NOMO-1 treated with DMSO at 0.1 percent for 48 hours (cell line): ENCODE measurements around the gene OR8K1.

ENCODE experiments used
- DNase-seq: peaks from one replicate; lab custom pipeline; 2025; ENCODE audit not compliant: unreplicated experiment; lab: John Stamatoyannopoulos, UW

The OR8K1 gene

DNA sequence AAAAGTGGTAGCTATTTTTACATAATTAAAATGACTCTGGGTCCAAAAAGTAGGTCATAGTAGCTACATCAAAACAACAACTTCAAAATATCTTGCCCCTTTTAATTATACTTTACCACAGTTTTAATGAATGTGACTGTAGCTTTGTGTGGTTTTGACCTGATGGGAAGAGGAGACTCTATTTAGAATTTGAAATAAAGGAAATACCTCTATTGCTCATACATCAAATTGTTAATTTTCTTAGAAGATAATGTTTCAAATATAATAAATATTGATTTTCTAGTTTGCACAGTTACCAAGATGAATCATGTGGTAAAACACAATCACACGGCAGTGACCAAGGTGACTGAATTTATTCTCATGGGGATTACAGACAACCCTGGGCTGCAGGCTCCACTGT lies at the start of gene OR8K1:
TSS of gene OR8K1 (plus strand) at position 301 of the 400 bp plus-strand sequence. CDS start at position 301, 0 bp downstream.
- no peak for DNase-seq

DNA sequence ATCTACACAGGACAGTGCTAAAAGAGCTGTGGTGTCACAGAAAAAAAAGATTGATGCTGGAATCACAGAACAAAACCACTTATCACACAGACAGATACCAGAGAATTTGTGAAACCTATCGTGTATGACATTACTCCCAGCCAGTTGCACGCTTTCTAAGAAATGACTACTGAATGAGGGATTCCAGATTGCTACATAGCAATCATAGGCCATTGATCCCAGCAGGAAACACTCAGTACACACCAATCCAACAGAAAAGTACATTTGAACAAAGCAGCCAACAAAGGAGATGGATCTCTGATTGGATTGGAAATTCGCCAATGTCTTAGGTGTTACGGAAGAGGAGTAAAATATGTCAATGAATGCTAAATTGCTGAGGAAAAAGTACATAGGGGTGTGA lies 48.9 kb upstream of the OR8K1 start:
- DNase-seq = no peak

DNA sequence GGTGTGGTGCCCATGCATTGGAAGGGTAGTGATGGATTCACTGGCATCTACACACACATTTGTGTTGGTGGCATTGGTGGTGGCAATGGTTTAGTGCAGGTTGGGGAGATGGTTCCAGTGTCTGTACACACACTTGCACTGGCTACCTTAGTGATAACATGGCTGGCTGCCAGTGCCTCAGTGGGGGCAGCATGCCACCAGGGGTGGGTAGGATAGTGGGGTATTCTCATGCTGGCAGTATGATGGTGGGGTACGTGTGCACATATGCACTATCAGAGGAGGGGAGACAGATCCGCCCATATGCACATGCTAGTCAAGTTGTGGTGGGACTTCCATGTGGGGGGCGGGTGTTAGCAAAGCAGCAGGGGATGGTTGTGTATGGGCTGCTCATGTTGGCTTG lies 38.0 kb upstream of the OR8K1 start:
- no peak for DNase-seq

DNA sequence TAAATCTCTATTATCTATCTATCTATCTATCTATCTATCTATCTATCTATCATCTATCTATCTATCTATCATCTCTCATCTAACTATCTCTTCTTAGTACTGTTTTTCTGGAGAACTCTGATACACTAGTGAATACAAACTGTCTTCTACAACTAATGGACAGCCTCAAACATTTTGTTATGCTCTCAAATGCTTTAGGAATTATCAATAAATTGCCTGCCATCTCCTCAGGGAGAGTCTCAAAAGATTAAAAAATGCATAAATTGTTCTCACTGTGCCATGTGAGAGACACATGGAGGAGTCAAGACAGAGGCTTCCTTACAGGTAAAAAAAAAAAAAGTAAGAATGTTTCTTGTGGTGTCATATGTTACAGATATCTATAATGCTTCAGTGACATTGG lies 31.0 kb upstream of the OR8K1 start, which contains the start of gene OR8K3:
TSS of gene OR8K3 (plus strand) at position 301 of the 400 bp plus-strand sequence. CDS start 3,163 bp downstream, outside the sequence.
- DNase-seq = no peak

DNA sequence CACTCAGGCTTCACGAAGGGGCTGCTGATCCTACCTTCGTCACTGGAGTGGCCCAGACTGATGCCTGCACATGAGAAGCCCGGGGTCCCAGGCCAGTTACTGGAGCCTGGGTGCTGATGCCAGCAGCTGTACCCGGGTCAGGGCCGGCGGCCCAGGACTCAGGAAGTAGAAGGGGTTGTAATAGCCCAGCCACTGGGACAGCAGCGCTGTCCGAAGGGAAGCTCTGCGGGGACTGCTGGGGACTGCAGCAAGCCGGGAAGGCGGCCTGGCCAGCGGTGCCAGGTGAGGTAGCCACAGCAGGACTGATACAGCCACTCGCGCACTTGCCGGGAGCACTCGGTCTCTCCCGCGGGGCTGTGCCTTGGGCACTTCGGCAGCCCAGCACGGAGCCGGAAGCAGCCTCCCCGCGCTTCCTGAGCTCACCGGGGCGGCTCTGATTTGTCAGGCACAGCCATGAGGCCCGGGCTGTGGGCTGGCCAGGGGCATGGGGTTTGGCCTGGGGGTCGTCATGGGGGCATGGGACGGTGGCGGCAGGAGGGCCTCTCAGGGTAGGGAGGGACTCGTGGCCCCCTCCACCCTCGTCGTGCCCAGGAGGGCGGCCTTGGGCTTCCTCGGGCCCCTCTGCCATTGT lies 13.9 kb upstream of the OR8K1 start:
- DNase-seq = no peak

- no peak for DNase-seq
Measured at GRCh38 chr11:56333156-56333555, 12.7 kb upstream of the OR8K1 start.

- no peak for DNase-seq
Measured at GRCh38 chr11:56340289-56340688, 5.5 kb upstream of the OR8K1 start.

DNA sequence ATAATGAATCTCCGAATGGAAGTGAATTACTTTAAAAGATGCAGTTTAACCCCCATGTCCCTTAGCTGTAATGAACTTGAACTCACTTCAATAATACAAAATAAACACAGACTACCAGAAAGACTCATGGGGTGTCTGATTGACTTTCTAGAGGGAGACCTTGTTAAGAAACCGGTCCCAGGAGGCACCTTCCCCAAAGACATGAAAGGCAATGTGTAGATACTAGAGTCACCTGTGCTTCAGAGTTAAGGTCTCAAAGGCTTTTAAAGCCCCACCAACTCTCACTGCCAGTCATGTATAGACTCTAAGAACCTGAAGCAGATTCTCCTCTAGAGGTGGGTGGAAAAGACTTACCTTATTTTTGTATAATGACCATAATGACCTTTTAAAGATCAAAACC lies 8.2 kb downstream of the OR8K1 start, which contains the start of gene OR8J1:
TSS of gene OR8J1 (plus strand) at position 301 of the 400 bp plus-strand sequence. CDS start 5,956 bp downstream, outside the sequence.
- DNase-seq = no peak

GRCh38 chr11:56375324-56375723 lies 29.5 kb downstream of the OR8K1 start, which contains the start of gene OR8U1:
TSS of gene OR8U1 (plus strand) at chr11:56375624. CDS start at chr11:56375624, 0 bp downstream.
- no peak for DNase-seq

DNA sequence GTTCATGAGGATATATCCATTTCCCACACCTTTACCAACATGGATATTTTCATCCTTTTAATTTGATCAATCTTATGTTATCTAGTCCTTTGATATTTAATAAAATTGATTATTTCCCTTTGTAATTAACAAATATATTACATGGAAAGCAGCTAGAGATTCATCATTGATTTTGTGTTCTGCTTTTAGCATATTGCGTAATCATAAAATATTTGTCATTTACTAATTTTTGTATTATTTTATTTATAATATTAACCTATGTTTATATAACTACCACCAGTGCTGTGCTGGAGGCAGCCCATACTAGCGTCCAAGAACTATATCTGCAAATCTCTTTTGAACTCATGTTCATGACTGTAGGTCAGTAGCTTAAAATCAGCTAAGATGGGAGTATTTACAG lies 34.3 kb downstream of the OR8K1 start:
- DNase-seq = no peak

DNA sequence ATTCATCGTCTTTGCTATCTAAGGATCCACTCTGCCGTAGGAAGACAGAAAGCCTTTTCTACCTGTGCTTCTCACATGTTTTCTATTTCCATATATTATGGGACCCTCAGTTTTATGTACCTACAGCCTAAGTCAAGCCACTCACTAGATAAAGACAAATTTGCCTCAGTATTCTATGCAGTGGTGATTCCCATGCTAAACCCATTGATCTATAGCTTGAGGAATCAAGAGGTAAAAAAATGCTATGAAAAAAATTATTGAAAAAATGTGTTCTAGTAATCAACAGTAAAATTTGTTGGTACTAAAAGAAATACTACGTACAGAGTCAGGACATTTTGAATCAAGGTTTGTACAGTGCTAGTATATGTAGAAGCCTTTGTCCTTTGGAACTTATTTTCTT lies 48.5 kb downstream of the OR8K1 start:
- DNase-seq = no peak

- no peak for DNase-seq
Measured at GRCh38 chr11:56396047-56396446, 50.2 kb downstream of the OR8K1 start.
